Neuronal stem cell (in vitro differentiated cells): Measurements from ENCODE around the gene CKB.
"Not testable (repeated sequence)": the region's sequence is repeated elsewhere in the genome, so short reads cannot be mapped to it uniquely, and the experiment has no call there.

ENCODE experiments used
- DNase-seq: peaks from one replicate; pipeline ENCODE4 v3.0.0-alpha.2; 2013; ENCODE audit warnings: low spot score
- H2AFZ ChIP-seq: one replicate; pipeline ENCODE4 v1.6.1; 2013; ENCODE audit warnings: mild to moderate bottlenecking, low read length, inconsistent platforms
- H2AK5ac ChIP-seq: 2 replicates; pipeline ENCODE4 v1.6.1; 2013; ENCODE audit warnings: low read depth, mild to moderate bottlenecking, inconsistent platforms, low read length, moderate library complexity, mixed read lengths
- H2BK120ac ChIP-seq: 2 replicates; pipeline ENCODE4 v1.6.1; 2013; ENCODE audit warnings: low read depth, mild to moderate bottlenecking, inconsistent platforms, low read length, moderate library complexity, mixed read lengths
- H2BK12ac ChIP-seq: one replicate; pipeline ENCODE4 v1.6.1; 2013; ENCODE audit warnings: low read length, inconsistent platforms
- H2BK15ac ChIP-seq: 2 replicates; pipeline ENCODE4 v1.6.1; 2013; ENCODE audit warnings: mild to moderate bottlenecking, low read length, inconsistent platforms, mixed read lengths
- H2BK5ac ChIP-seq: one replicate; pipeline ENCODE4 v1.6.1; 2013; ENCODE audit warnings: inconsistent platforms, mild to moderate bottlenecking, low read length, moderate library complexity
- H3K14ac ChIP-seq: one replicate; pipeline ENCODE4 v1.6.1; 2013; ENCODE audit warnings: low read length, inconsistent platforms
- H3K18ac ChIP-seq: 2 replicates; pipeline ENCODE4 v1.6.1; 2013; ENCODE audit warnings: low read length, inconsistent platforms
- H3K23ac ChIP-seq: 2 replicates; pipeline ENCODE4 v1.6.1; 2013; ENCODE audit warnings: low read depth, mild to moderate bottlenecking, mixed read lengths, low read length, inconsistent platforms; ENCODE audit not compliant: poor library complexity
- H3K27ac ChIP-seq: replicated peaks from 3 replicates; pipeline ENCODE4 v1.5.1; 2013; ENCODE audit warnings: low read length, inconsistent platforms
- H3K27me3 ChIP-seq, 3 experiments: 2 replicates each; pipeline ENCODE4 v1.6.1; 2013; ENCODE audit warnings: low read length in 3 of 3, mild to moderate bottlenecking in 2 of 3, inconsistent platforms in 1 of 3, low read depth in 1 of 3, mixed read lengths in 1 of 3, moderate library complexity in 1 of 3; ENCODE audit not compliant: control insufficient read depth in 3 of 3, insufficient read depth in 3 of 3
- H3K36me3 ChIP-seq, 2 donors: replicated peaks in 1 of 2; 2 replicates each; pipeline ENCODE4 v1.6.1; 2013; ENCODE audit warnings: low read length in 2 of 2; ENCODE audit not compliant: control insufficient read depth in 2 of 2, insufficient read depth in 2 of 2
- H3K4ac ChIP-seq: 2 replicates; pipeline ENCODE4 v1.6.1; 2013; ENCODE audit warnings: inconsistent platforms, mild to moderate bottlenecking, low read length, moderate library complexity
- H3K4me1 ChIP-seq, 2 donors: 1 replicate in 1 of 2; 2 replicates in 1 of 2; pipeline ENCODE4 v1.6.1; 2013; ENCODE audit warnings: low read length in 2 of 2, low read depth in 1 of 2; ENCODE audit not compliant: control insufficient read depth in 2 of 2, insufficient read depth in 1 of 2
- H3K4me2 ChIP-seq: one replicate; pipeline ENCODE4 v1.6.1; 2013; ENCODE audit warnings: mild to moderate bottlenecking, low read length, inconsistent platforms; ENCODE audit not compliant: insufficient read depth, poor library complexity, severe bottlenecking
- H3K4me3 ChIP-seq, 2 donors: 2 replicates each; pipeline ENCODE4 v1.5.1; 2013; ENCODE audit warnings: low read length in 2 of 2, mild to moderate bottlenecking in 2 of 2, inconsistent platforms in 1 of 2, moderate library complexity in 1 of 2
- H3K79me1 ChIP-seq: one replicate; pipeline ENCODE4 v1.6.1; 2013; ENCODE audit warnings: low read depth, mild to moderate bottlenecking, inconsistent platforms, low read length, moderate library complexity
- H3K9ac ChIP-seq: one replicate; pipeline ENCODE4 v1.6.1; 2013; ENCODE audit warnings: mild to moderate bottlenecking, low read depth, low read length, inconsistent platforms; ENCODE audit not compliant: poor library complexity
- H3K9me3 ChIP-seq, 2 donors: replicated peaks in 1 of 2; 2 replicates each; pipeline versions ENCODE3 to v1.6.1; 2013; ENCODE audit warnings: low read length in 2 of 2, mild to moderate bottlenecking in 2 of 2, inconsistent platforms in 1 of 2, low read depth in 1 of 2, mixed read lengths in 1 of 2, moderate library complexity in 1 of 2; ENCODE audit not compliant: control insufficient read depth in 2 of 2, insufficient read depth in 1 of 2
- H4K8ac ChIP-seq: one replicate; pipeline ENCODE4 v1.6.1; 2013; ENCODE audit warnings: low read depth, mild to moderate bottlenecking, inconsistent platforms, low read length, moderate library complexity
- H4K91ac ChIP-seq: one replicate; pipeline ENCODE4 v1.6.1; 2013; ENCODE audit warnings: low read length, low read depth, mild to moderate bottlenecking, inconsistent platforms; ENCODE audit not compliant: poor library complexity
- whole genome bisulfite sequencing, 2 donors: extraction: QIAGEN DNeasy Blood & Tissue Kit; methylation state at CpG; one replicate each; pipeline ENCODE4 v1.1.7; 2013; ENCODE audit warnings: missing lambda C conversion rate in 2 of 2, mixed read lengths in 1 of 2; ENCODE audit not compliant: insufficient read length in 2 of 2, insufficient replicate concordance in 1 of 2; ENCODE audit errors: extremely low coverage in 2 of 2; 5-methylcytosine and 5-hydroxymethylcytosine counted together

CKB gene

GRCh38 chr14:103514596-103515421 is 7.8 kb downstream of the CKB start:
- Histone ChIP-seq H2AK5ac (peak overlapping the region; percentile 6), H2BK120ac (no peak overlapping the region), H3K14ac (no peak overlapping the region), H3K9ac (peak overlapping the region; percentile 66), H3K4me1 (peaks cover 15 to 32% of the 10 kb centered on the region in 2 donors), H3K18ac (peak overlapping the region; percentile 41), H2BK5ac (peak overlapping the region; percentile 6), H3K27me3 (no peaks in the 10 kb centered on the region), H3K79me1 (no peaks in the 10 kb centered on the region), H4K8ac (peak overlapping the region; percentile 73), H3K4me2 (no peak overlapping the region), H3K4me3 (no peak overlapping the region), H3K4ac (no peak overlapping the region), H4K91ac (no peak overlapping the region), H3K9me3 (no peaks in the 10 kb centered on the region), H3K36me3 (peaks cover 14 to 45% of the 10 kb centered on the region in 2 donors), H2BK12ac (no peak overlapping the region), H2AFZ (no peak overlapping the region), H3K27ac (no peak overlapping the region), H2BK15ac (no peak overlapping the region), H3K23ac (peak overlapping the region; percentile 81)
- no CpG with 5 or more reads among the region's 18 CpGs for WGBS, 2 donors
- no peak for DNase-seq

GRCh38 chr14:103512701-103513611 is 9.7 kb downstream of the CKB start:
- H3K4ac ChIP-seq = no peak overlapping the region
- H4K8ac ChIP-seq = no peak overlapping the region
- peaks cover 7 to 14% of the 10 kb centered on the region in 2 donors for H3K4me1 ChIP-seq
- no peak overlapping the region for H2BK12ac ChIP-seq
- no peak overlapping the region for H4K91ac ChIP-seq
- H3K4me2 ChIP-seq = no peak overlapping the region
- no peaks in the 10 kb centered on the region for H3K27me3 ChIP-seq
- no peak overlapping the region for H2AFZ ChIP-seq
- no peak overlapping the region for H2BK5ac ChIP-seq
- no peaks in the 10 kb centered on the region for H3K9me3 ChIP-seq
- H2BK15ac ChIP-seq = no peak overlapping the region
- H3K36me3 ChIP-seq = peaks cover 10 to 50% of the 10 kb centered on the region in 2 donors
- H2AK5ac ChIP-seq = peak overlapping the region; percentile 40
- H3K4me3 ChIP-seq = no peak overlapping the region
- H2BK120ac ChIP-seq = no peak overlapping the region
- peak overlapping the region; percentile 57 for H3K23ac ChIP-seq
- peak overlapping the region; percentile 82 for H3K18ac ChIP-seq
- peak overlapping the region; percentile 79 for H3K14ac ChIP-seq
- no peak for DNase-seq
- no CpG with 5 or more reads among the region's 25 CpGs for WGBS, 2 donors
- no peaks in the 10 kb centered on the region for H3K79me1 ChIP-seq
- no peak overlapping the region for H3K27ac ChIP-seq
- no peak overlapping the region for H3K9ac ChIP-seq

- not testable (repeated sequence) for H2BK12ac ChIP-seq, H2AFZ ChIP-seq, H2BK15ac ChIP-seq, H3K4me3 ChIP-seq, H3K23ac ChIP-seq, H3K18ac ChIP-seq, DNase-seq, H3K14ac ChIP-seq, H3K27ac ChIP-seq, H3K4me1 ChIP-seq, H2BK5ac ChIP-seq, H3K4ac ChIP-seq, H3K79me1 ChIP-seq, H3K9me3 ChIP-seq, H3K4me2 ChIP-seq, H3K27me3 ChIP-seq, H3K9ac ChIP-seq, H2AK5ac ChIP-seq, H2BK120ac ChIP-seq, H4K8ac ChIP-seq, H4K91ac ChIP-seq
- WGBS, 2 donors = no CpG with 5 or more reads among the region's 8 CpGs
- peaks cover 13 to 58% of the 10 kb centered on the region in 2 donors for H3K36me3 ChIP-seq
Observed at GRCh38 chr14:103512180-103512579, 10.4 kb downstream of the CKB start.
